ENCODE measurements around the gene TOMM22.
A peak's percentile ranks its signal among the peaks of the same experiment; 100 is the strongest.

The TOMM22 gene

DNA sequence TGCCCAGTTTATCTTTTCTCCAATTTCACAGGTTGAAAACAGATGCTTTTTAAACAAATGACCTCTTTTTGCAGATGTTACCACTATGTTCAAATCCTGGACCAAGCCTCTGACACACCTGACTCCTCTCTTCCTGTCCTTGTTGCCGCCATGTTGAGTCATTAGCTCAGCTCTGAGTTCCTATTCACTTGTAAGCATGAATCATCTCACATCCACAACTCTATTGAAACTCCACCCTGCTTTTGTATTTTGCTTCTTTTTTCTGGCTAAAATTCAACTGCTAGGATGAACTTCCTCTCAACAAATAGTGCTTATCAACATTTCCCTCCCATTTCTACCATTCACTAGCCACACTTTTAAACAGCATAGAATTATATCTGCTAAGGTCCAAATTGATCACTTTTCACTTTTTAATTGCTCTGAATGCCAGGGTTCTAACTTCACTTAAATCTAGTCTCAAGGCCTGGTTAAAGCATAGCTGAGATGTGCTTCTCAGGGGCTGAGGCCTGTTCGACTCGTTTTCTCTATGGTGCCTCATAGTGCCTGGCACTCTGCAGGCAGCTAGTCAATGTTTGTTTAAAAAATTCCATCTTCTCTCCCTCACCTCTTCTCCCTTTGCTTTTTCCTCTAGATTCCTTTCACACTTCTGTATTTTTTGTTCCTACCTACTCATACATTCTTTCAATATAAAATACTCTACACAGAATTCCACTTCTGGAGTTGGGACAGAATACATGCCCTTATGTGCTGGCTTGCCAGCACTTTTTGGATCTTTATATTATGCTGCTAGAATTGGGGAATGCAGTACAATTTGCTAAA, 15.1 kb downstream of the TOMM22 start:
- no peak for DNase-seq

GRCh38 chr22:38697425-38698089, 15.8 kb downstream of the TOMM22 start:
- no peak for DNase-seq

DNA sequence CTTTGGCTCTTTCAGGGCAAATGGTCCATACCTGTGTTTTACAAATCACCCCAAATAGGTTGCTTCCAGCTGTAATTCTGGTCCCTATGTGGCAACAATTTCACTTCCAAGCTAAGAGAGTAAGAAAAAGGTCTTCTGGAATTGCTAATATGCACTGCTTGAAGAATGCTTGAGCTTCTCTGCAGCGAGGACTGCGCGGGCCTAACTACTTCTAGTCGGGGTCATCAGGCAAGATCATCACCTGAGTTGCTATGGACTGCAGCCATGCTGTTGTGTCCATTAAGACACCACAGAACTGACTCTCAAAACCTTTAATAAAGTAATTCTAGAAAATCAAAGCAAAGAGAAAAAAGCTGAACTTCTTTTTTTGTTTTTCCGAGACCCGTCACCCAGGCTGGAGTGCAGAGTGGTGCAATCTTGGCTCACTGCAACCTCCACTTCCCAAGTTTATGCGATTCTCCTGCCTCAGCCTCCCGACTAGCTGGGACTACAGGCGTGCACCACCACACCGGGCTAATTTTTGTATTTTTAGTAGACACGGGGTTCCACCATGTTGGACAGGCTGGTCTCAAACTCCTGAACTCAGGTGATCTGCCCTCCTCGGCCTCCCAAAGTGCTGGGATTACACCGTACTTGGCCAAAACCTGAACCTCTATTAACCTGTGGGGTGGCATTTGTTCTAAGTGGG, 16.8 kb downstream of the TOMM22 start:
- DNase-seq, result no peak

DNA sequence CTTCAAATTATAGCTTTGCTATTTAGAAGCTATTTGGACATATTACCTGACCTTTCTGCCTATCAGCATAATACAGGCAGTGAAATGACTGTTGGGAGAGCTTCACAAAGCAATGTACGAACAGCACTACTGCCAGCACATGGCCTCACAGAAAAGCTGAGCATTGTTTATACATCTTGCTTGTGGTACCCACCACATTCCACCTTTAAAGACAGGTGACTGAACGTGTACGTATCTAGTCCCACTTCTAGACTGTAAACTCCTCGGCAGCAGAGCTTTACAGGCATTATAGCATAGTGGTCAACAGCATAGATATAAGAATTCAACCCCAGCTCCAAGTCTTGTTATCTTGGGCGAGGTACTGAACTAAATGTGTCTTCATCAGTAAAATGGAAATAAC, 17.4 kb downstream of the TOMM22 start:
- DNase-seq, result no peak

DNA sequence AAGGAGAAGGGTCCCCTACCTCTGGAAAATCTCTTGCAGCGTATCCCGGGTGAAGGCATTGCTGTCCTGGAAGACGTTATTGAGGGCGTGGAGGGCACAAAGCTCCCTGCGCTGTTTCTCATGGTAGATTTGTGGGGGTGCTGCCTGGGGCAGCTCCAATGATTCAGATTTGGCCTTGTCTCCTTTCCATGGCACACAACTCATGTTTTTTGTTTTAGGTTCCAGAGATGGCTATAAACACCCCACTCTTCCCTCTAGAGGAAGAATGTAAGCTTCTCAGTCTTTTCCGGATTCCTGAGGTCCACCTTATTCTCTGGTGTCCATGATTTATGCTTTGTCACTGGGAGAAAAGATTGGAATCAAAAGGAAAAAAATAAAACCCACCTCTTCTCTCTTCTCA, 18.0 kb downstream of the TOMM22 start:
- no peak for DNase-seq

DNA sequence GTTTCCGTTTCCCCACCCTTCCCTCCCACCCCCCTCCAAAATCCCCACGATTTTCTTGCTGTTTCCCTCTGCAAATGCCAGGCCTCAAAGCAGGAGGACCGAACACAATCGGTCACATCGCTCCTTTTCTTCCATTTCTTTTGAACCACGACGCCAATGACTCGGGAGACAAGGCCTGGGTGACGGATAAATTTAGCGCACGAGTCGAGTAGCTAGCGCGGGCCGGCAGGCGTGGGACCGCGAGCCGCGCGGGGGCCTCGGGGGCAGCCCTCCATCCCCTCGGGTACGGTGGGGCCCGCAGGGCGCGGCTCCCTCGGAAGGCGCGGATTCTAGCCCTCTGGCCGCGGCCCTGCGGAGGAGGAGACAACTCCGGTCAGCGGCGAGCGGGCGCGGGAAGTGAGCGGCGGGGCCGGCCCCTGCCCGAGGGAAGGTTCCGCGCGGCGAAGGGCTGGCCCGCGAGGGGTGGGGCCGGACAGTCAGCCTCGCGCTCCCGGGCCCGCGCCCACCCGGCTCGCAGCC, 18.6 kb downstream of the TOMM22 start:
- DNase-seq, result no peak

DNA sequence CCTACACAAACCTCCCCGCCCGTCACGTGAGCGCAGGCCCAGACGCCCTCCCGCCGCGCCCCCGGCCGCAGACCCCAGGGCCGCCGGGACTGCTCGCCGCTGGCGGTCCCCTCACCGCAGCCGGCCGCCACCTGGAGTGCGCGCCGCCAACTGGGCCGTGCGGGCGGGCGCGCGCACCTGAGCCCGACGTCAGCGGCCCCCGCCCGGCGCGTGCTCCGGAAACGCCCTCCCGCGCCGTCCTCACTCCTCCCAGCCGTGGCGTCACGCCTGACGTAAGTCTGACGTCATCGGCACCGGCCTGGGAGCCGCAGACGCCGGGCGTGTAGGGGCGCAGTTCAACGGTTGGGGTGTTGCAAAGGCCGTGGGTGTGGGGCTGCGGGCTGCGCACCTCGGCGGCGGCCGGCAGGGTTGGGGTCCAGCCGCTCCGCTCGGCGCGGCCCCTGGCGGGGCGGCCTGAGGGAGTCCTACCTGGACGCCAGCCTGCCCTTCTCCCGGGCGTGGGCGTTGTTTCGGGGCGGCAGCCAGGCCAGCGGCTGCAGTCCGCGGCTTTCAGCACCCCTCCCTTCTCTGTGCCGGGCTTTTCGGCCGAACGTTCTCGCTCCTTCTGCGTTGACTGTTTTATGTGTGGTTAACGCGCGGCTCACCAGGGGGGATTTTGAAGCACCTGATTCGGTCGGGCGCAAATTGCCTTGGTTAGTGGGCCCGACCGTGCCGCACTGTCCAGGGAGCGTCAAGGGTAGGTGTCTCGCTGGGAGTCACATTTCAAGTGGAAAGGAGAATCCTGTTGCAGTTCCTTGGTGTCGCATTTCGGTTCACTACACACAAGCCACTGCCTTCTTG, 19.3 kb downstream of the TOMM22 start, which contains the start of gene JOSD1:
JOSD1 (minus strand) TSS at position 155 of the 840 bp plus-strand sequence. CDS start 956 bp downstream, outside the sequence.
- peak; percentile 100 for DNase-seq

DNA sequence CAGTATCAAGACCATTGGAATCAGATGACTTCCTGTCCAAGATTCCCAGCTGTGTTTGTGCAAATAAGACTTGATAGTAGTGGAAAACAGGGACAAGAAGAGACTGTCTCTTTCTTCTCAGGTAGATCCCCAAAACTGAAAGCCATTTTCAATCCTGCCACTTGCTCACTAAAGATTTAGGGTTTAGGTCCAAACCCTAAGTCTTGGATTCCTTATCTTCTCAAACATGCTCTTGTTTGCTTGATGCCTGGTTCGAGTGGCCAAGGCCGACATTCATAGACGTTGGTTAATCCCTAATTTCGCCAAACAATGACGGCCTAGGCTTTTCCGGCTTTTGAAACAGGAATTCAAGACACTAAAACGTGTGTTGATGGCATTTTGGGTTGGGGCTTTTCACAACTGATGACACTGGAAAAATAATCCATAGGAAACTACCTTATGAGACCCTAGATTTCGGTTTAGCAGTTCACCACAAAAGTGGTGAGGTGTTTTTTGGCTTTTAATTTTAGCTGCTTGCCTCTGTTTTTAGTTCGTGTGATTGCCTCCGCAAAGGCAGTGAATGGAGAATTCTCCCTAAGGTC, 23.0 kb downstream of the TOMM22 start:
- no peak for DNase-seq

DNA sequence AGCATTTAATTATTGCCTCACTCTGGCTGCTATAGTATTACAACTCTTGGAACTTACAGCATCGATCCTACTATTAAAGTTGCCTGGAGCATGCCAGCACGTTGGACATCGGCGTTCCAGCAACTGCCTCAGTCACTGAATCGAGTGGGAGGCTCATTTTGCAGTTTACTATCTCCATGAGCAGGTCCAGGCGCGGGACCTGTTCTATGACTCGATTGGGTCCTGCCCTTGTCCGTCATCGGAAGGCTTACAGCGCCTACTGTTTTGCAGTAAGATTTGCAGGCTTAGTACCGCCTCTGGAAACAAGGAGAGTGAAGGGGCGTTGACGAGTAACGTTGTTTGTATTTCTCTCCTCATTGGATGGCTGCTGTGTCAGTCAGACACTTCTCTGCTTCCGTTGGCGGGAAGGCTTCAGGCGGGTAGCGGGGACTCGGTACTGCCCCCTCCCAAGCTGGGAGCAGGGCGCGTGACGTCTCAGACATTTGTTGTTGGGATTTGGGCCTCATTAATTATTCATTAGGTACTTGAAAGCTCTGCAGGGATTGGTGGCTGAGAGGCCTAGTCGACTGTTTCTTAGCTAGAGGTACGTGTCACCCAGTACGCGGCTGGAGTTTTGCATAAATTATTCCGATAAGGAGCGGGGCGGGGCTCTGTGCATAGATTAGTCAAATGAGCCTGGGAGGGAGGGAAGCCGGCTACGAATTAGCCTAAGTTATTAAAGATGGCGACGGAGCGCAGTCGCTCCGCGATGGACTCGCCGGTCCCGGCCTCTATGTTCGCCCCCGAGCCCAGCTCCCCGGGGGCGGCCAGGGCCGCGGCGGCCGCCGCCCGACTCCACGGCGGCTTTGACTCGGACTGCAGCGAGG, 23.7 kb downstream of the TOMM22 start, which contains the start of gene GTPBP1:
GTPBP1 (plus strand) TSS at position 710 of the 866 bp plus-strand sequence; CDS start at position 722, 12 bp downstream.
- peak; percentile 88 for DNase-seq

DNA sequence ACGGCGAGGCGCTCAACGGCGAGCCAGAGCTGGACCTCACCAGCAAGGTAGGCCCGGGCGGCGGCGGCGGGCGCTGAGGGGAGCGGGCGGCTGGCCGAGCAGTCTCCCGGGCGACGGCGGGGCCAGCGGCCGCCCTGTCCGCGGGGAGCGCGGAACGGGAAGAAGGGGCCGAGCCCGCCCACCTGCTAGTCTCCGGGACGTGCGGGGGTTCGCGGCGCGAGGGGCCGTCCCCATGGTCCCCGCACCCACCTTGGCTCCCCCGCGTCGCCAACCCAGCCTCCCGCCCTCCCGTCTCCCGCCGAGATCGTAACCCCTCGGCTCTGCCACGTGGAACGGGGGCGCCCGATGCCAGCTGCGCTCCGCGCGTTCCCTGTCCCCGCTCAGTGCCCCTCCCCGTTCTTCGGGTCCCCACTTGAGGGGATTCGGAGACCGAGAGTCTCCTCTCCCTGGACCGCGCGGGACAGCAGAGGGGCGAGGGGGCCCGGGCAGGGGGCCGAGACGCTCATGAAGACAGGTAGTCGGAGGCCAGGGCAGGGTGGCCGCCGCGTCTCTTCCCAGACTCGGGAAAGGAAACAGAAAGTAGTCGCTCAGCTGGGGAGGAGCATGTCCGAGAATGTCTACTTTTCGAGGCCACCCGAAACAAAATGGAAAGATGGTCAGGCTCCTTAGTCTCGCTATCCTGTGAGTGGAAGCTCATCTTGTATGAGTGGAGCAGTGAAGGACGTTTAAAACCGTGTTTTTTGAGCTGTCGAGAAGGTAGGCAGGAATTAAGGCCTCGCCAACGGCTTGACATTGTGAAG, 24.5 kb downstream of the TOMM22 start:
- peak; percentile 47 for DNase-seq

- DNase-seq, result no peak
Observed at GRCh38 chr22:38706901-38707195, 25.1 kb downstream of the TOMM22 start.

DNA sequence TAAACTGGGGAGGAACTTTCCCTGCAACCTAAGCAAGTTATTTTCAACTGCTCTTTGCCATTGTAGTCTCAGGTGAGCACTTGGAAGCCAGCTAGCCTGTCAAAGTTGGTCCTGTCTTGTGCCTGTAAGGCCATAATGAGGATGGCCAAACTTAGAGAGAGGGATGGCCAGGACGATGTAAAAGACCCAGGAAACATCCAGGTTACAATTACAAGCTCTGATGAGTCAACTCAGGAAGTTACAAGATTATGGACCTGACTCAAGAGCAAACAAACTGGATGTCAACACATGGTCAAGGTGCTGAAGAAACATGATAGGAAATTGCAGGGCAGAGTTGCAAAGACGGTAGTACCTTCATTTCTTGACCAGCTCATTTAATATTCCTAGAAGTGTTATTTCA, 25.6 kb downstream of the TOMM22 start:
- no peak for DNase-seq

GRCh38 chr22:38707984-38708383, 26.2 kb downstream of the TOMM22 start:
- DNase-seq, result no peak

DNA sequence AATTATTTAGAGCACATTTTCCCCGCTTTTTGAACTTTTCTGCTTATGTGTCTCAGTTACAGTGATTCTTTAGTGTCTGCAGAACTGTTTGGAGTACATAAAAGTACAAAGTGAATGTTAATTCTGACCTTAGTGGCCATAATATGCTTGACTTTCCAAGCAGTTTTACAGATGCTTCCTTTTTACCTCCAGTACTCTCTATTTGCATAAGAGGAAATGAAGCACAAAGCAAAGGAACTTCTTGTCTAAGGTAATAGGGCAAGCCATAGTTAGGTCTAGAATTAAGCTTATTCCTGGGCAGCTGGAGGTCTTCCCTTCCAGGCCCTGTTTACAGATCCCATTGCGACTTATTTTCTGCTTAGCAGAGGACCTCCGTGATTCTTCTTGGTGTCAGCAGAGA, 27.5 kb downstream of the TOMM22 start:
- no peak for DNase-seq

GRCh38 chr22:38710351-38710750, 28.6 kb downstream of the TOMM22 start:
- DNase-seq, result no peak

- no peak for DNase-seq
Observed at GRCh38 chr22:38710866-38711265, 29.1 kb downstream of the TOMM22 start.

DNA sequence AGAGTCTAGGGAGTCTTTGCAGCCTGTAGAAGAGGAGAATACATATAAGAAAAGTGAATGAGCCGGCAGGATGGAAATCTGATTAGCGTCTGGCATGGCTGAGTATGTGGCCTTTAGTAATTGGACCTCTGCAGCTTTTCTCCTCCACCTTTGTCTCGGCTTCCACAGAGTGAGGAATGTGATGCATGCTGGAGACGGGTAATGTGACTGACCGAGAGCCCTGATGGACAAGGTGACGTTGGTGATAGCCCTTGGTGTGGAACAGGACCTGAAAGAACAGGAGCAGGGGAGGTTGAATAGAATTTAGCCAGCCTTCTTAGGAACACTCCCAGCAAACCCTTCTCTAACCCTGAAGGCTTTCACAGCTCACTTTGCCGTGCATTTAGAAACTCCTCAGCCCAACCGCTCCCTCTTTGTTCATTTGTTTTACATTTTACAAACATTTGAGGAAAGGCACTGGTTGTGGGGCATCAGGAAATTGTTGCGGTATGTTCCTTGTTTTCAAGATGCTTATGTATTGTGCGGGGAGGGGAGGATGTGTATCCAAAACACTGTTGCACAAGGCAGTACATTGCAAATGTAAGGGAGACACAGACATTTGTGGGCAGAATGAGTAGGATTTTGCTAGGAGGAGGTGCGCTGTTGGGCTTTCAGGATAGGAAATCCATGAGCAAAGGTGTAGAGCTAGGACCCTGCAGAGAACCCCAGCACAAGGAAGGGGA, 30.9 kb downstream of the TOMM22 start:
- no peak for DNase-seq

GRCh38 chr22:38713921-38714320, 32.2 kb downstream of the TOMM22 start:
- DNase-seq, result no peak

- DNase-seq, result no peak
Observed at GRCh38 chr22:38715176-38715764, 33.5 kb downstream of the TOMM22 start.
